Motor neuron (in vitro differentiated cells): ENCODE measurements around the gene TRAPPC6A. TPM values are rescaled to one million over a fixed set of nuclear protein-coding genes. Genes with fewer than 3 reads are reported as not detected.

ENCODE experiments used
- ATAC-seq, 8 experiments: fragments of 200-7000 bp; cut with Tn5 transposase; replicated peaks in 6 of 8; 2 replicates each; pipeline ENCODE4 v1.8.0; 2021; ENCODE audit warnings: mild to moderate bottlenecking in 8 of 8, moderate library complexity in 8 of 8
- H3K27ac ChIP-seq, 2 donors: fragments of 250-450 bp; sonication (Bioruptor Pico); 2 replicates each; pipeline ENCODE4 v1.9.0; 2021; ENCODE audit warnings: antibody characterized with exemption in 2 of 2, mild to moderate bottlenecking in 2 of 2, moderate library complexity in 1 of 2
- H3K4me1 ChIP-seq, 2 donors: fragments of 250-450 bp; sonication (Bioruptor Pico); replicated peaks in 1 of 2; 2 replicates each; pipeline ENCODE4 v1.6.1; 2021; ENCODE audit warnings: antibody characterized with exemption in 2 of 2, mild to moderate bottlenecking in 2 of 2, moderate library complexity in 1 of 2
- H3K4me3 ChIP-seq, 5 donors: fragments of 250-450 bp; sonication (Bioruptor Pico); 2 replicates each; pipeline ENCODE4 v1.9.0; 2021; ENCODE audit warnings: antibody characterized with exemption in 5 of 5, mild to moderate bottlenecking in 5 of 5, moderate library complexity in 4 of 5
- WGBS, 10 experiments: fragments of 450-650 bp; shearing (Covaris generic); methylation state at CpG; one replicate each; pipeline ENCODE4 v1.0.0; 2022; 5-methylcytosine and 5-hydroxymethylcytosine counted together
- in situ Hi-C, 9 experiments: fragments of 400-800 bp; cut with MboI; loops; one replicate each; pipeline ENCODE4 v1.15.0; 2021; ENCODE audit warnings: low sequenced_read_pairs in 9 of 9, low pct_unique_long_range_greater_than_20kb in 2 of 9; ENCODE audit not compliant: unreplicated experiment in 9 of 9
- total RNA-seq, 8 experiments: library from RNA; unstranded; fragments of 300-600 nt; gene quantifications; 2 replicates each; pipeline versions ENCODE4 v1.2.3 to v1.2.4, GENCODE V29; 2022

Gene TRAPPC6A
- total RNA-seq, 8 experiments from 2014 or later = 16.9 to 40.8 (median 29.1) TPM

GRCh38 chr19:45137179-45137761 lies 40.8 kb downstream of the TRAPPC6A start:
- Histone ChIP-seq H3K4me3 (no peak overlapping the region), H3K27ac (peak overlapping the region in 1 of 2 donors; percentile 49), H3K4me1 (peaks cover 7 to 17% of the 10 kb centered on the region in 2 donors)
- 77 to 100% (median 100%) methylated on average over 1 to 12 of the region's 17 CpGs; no CpG with 5 or more reads in 3 of the 10 experiments for WGBS, 10 experiments
- in situ Hi-C loops = no loop called here
- ATAC-seq = peak in 1 of 8 experiments; percentile 52

DNA sequence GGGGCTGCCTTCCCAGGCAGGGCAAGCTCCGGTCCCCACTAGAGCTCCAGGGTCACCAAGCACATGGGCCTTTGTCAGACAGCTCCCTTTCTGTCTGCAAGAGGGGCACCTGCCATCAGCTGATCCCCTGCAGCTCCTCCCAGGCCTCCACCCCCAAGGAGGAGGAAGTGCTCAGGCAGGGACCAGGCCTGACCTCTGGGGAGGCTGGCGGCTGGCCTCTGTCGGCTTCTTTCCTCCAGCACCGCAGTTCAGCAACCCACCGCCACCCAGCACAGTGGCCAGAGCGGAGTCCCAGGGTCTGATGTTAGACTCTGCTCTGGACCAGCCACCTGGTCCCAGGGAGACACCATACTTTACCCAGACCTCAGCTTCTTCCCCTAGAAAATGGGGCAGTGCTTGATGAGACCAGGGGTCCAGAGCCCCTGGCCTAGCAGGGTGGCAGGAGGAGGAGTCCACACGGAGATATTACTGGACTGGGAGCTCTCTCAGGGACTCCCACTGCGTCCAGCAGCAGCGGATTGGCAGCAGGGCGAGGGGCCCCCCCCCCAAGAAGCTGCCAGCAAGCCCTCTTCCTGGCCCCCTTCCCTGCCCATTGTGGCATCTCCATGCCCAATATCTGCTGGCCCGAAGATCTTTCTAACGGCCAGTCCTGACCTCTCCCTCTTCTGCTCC lies 41.4 kb downstream of the TRAPPC6A start:
- in situ Hi-C loops = no loop called here

GRCh38 chr19:45135176-45135885 lies 42.7 kb downstream of the TRAPPC6A start:
- WGBS, 10 experiments = 94 to 100% (median 100%) methylated on average over 1 to 16 of the region's 21 CpGs; no CpG with 5 or more reads in 1 of the 10 experiments
- no peak for ATAC-seq
- in situ Hi-C loops = no loop called here
- Histone ChIP-seq H3K27ac (no peak overlapping the region), H3K4me1 (peaks cover 7 to 17% of the 10 kb centered on the region in 2 donors), H3K4me3 (no peak overlapping the region)

More for the DNA sequence above, 41.4 kb downstream of the TRAPPC6A start:
- WGBS, 10 experiments = 63 to 100% (median 83%) methylated on average over 1 to 7 of the region's 12 CpGs; no CpG with 5 or more reads in 5 of the 10 experiments
- H3K27ac ChIP-seq = peak overlapping the region in 1 of 2 donors; percentile 49
- peaks cover 7 to 17% of the 10 kb centered on the region in 2 donors for H3K4me1 ChIP-seq
- peak in 5 of 8 experiments; percentile 29 to 40 (median 37) for ATAC-seq
- H3K4me3 ChIP-seq = no peak overlapping the region

DNA sequence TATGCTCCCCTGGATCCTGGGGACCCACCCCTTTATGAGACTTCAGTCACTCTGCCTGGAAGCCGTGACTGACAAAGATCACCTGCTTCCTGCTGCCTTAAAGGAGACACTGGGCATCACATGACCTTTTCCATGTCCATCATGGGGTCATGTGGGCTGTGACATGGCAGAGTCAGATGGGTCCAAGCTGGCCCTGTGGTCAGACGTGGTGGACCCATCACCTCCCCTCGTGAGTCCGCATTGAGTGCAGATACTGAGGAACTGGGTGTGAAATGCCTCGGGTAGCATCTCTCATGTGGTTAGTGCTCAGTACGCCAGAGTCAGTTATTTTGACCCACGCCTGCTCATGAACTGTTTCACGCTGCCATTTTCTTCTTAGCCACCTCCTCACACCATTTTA lies 44.4 kb downstream of the TRAPPC6A start:
- H3K4me3 ChIP-seq = no peak overlapping the region
- WGBS, 10 experiments = 81 to 100% (median 97%) methylated on average over 1 to 6 of the region's 8 CpGs; no CpG with 5 or more reads in 5 of the 10 experiments
- H3K4me1 ChIP-seq = peaks cover 7 to 17% of the 10 kb centered on the region in 2 donors
- ATAC-seq = peak in 3 of 8 experiments; percentile 6 to 26 (median 19)
- no peak overlapping the region for H3K27ac ChIP-seq
- in situ Hi-C loops = no loop called here

- Histone ChIP-seq H3K4me3 (no peak overlapping the region), H3K4me1 (peaks cover 1 to 2% of the 10 kb centered on the region in 2 donors), H3K27ac (no peak overlapping the region)
- 30% methylated on average over 2 of the region's 13 CpGs; no CpG with 5 or more reads in 9 of the 10 experiments for WGBS, 10 experiments
- in situ Hi-C loops = no loop called here
- peak; percentile 26 to 82 (median 48) for ATAC-seq
Observed at GRCh38 chr19:45130888-45131615, 47.0 kb downstream of the TRAPPC6A start.

DNA sequence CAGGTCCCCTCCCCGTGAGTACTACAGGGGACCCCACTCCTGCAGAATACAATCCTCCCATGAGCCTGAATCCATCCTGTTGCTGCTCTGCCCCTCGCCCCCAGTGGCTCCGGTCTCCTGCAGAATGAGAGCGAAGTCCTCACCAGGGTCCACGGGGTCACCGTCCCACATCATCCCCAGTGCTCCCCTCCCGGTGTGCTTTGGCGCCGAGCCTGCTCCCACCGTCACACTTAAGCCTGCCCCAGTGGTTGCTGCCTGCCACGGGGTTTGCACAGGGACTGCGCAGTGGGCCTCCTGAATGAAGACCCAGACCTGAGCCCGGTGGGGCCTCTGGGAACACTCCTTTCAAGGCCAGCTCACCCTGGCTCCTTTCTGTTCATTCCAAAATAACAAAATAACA lies 47.8 kb downstream of the TRAPPC6A start:
- no peak overlapping the region for H3K4me3 ChIP-seq
- no peak overlapping the region for H3K27ac ChIP-seq
- 74 to 100% (median 96%) methylated on average over 1 to 7 of the region's 13 CpGs; no CpG with 5 or more reads in 5 of the 10 experiments for whole genome bisulfite sequencing, 10 experiments
- no peak for ATAC-seq
- in situ Hi-C loops = no loop called here
- no peaks in the 10 kb centered on the region for H3K4me1 ChIP-seq

GRCh38 chr19:45128806-45129205 lies 49.2 kb downstream of the TRAPPC6A start:
- H3K27ac ChIP-seq = no peak overlapping the region
- in situ Hi-C loops = no loop called here
- ATAC-seq = no peak
- H3K4me1 ChIP-seq = no peaks in the 10 kb centered on the region
- 76 to 100% (median 86%) methylated on average over 1 to 3 of the region's 5 CpGs; no CpG with 5 or more reads in 7 of the 10 experiments for WGBS, 10 experiments
- no peak overlapping the region for H3K4me3 ChIP-seq

GRCh38 chr19:45128146-45128545 lies 49.9 kb downstream of the TRAPPC6A start:
- H3K27ac ChIP-seq = no peak overlapping the region
- no peak overlapping the region for H3K4me3 ChIP-seq
- peak in 1 of 8 experiments; percentile 59 for ATAC-seq
- WGBS, 10 experiments = 50 to 100% (median 89%) methylated on average over 1 to 3 of the region's 5 CpGs; no CpG with 5 or more reads in 3 of the 10 experiments
- no peaks in the 10 kb centered on the region for H3K4me1 ChIP-seq
- in situ Hi-C loops = no loop called here

- ATAC-seq = peak in 2 of 8 experiments; percentile 23 to 32
- WGBS, 10 experiments = 87 to 100% (median 95%) methylated on average over 2 to 7 of the region's 7 CpGs; no CpG with 5 or more reads in 3 of the 10 experiments
- no peaks in the 10 kb centered on the region for H3K4me1 ChIP-seq
- no peak overlapping the region for H3K4me3 ChIP-seq
- no peak overlapping the region for H3K27ac ChIP-seq
- in situ Hi-C loops = no loop called here
Observed at GRCh38 chr19:45126654-45127053, 51.4 kb downstream of the TRAPPC6A start.

DNA sequence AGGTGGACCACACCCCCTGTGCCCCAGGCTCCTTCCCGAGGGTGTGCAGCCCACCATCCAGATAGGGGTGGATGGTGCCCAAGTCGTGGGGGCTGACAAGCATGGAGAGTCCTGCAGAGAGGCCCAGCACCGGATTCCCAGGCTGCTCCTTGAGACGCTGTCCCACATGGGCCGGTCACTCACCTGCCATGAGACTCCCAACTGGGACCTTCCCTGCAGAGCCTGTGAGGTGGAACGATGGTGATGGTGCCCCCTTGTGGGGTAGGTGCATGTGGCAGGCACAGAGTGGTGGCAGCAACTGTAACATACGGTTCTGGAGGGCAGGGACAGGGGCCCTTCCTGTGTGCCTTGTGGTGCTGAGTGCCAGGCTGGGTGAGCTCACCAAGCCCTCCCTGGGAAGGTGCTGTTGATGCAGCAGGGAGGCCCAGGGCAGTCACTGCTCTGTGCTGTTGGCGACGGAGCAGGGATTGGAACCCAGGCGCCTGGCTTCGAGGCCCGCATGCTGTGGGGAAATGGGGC lies 52.0 kb downstream of the TRAPPC6A start:
- no peak overlapping the region for H3K27ac ChIP-seq
- peak; percentile 61 to 92 (median 68) for ATAC-seq
- no peak overlapping the region for H3K4me3 ChIP-seq
- 44 to 100% (median 80%) methylated on average over 2 to 6 of the region's 12 CpGs; no CpG with 5 or more reads in 7 of the 10 experiments for WGBS, 10 experiments
- H3K4me1 ChIP-seq = no peaks in the 10 kb centered on the region
- in situ Hi-C loops = no loop called here

- ATAC-seq = no peak
- no peak overlapping the region for H3K27ac ChIP-seq
- no peaks in the 10 kb centered on the region for H3K4me1 ChIP-seq
- in situ Hi-C loops = no loop called here
- 90 to 100% (median 100%) methylated on average over 1 to 6 of the region's 9 CpGs; no CpG with 5 or more reads in 4 of the 10 experiments for WGBS, 10 experiments
- H3K4me3 ChIP-seq = no peak overlapping the region
Observed at GRCh38 chr19:45125360-45125759, 52.7 kb downstream of the TRAPPC6A start.

DNA sequence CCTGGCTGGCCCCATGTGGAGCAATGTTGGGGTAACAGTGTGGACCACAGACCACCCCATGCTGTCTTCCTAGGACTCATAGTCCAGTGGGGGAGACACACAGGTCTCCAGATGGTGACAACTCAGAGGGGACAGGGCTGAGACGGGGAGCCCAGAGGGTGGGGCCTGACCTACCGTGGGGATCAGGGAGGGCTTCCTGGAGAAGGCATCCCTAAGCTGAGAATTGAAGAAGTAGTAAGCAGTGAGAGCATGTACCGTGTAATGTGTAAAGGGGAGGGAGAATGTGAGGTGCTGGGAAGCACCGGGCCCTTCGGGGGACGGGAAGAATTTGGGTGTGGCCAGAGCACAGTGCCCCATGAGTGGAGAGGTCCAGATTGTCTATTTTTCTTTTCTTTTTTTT lies 54.0 kb downstream of the TRAPPC6A start:
- WGBS, 10 experiments = 80 to 97% methylated on average over 1 to 4 of the region's 6 CpGs; no CpG with 5 or more reads in 8 of the 10 experiments
- no peak overlapping the region for H3K4me3 ChIP-seq
- H3K4me1 ChIP-seq = no peaks in the 10 kb centered on the region
- in situ Hi-C loops = no loop called here
- ATAC-seq = no peak
- no peak overlapping the region for H3K27ac ChIP-seq
